ENCODE results near the gene SLC22A17.

SLC22A17 gene

GRCh38 chr14:23361763-23362162 lies 9.1 kb upstream of the SLC22A17 start:
- DNase-seq (ENCODE audit: low read depth in 2 of 2) = no peak

- DNase-seq (ENCODE audit: low read depth in 2 of 2) = no peak
These were observed 8.6 kb upstream of the SLC22A17 start for GRCh38 chr14:23361320-23361719.

GRCh38 chr14:23360496-23360895 lies 7.8 kb upstream of the SLC22A17 start:
- no peak for DNase-seq (ENCODE audit: low read depth in 2 of 2)

- no peak for DNase-seq (ENCODE audit: low read depth in 2 of 2)
These were observed 7.2 kb upstream of the SLC22A17 start for GRCh38 chr14:23359722-23360447.

- DNase-seq (ENCODE audit: low read depth in 2 of 2) = no peak
These were observed 6.5 kb upstream of the SLC22A17 start for GRCh38 chr14:23359167-23359626.

- DNase-seq (ENCODE audit: low read depth in 2 of 2) = no peak
These were observed 6.0 kb upstream of the SLC22A17 start for GRCh38 chr14:23358553-23359166.

- no peak for DNase-seq (ENCODE audit: low read depth in 2 of 2)
These were observed 5.4 kb upstream of the SLC22A17 start for GRCh38 chr14:23358042-23358441.

GRCh38 chr14:23357261-23357660 lies 4.6 kb upstream of the SLC22A17 start:
- no peak for DNase-seq (ENCODE audit: low read depth in 2 of 2)

- no peak for DNase-seq (ENCODE audit: low read depth in 2 of 2)
These were observed 4.0 kb upstream of the SLC22A17 start for GRCh38 chr14:23356662-23357061.

GRCh38 chr14:23355871-23356435 lies 3.3 kb upstream of the SLC22A17 start:
- DNase-seq (ENCODE audit: low read depth in 2 of 2) = no peak

GRCh38 chr14:23354990-23355389 lies 2.3 kb upstream of the SLC22A17 start:
- DNase-seq (ENCODE audit: low read depth in 2 of 2) = no peak

- no peak for DNase-seq (ENCODE audit: low read depth in 2 of 2)
These were observed 720 bp upstream of the SLC22A17 start for GRCh38 chr14:23353433-23353780.

GRCh38 chr14:23351681-23352505 lies 794 bp downstream of the SLC22A17 start:
- no peak for DNase-seq (ENCODE audit: low read depth in 2 of 2)

GRCh38 chr14:23349156-23349845 lies 3.4 kb downstream of the SLC22A17 start:
- DNase-seq (ENCODE audit: low read depth in 2 of 2) = no peak

GRCh38 chr14:23348297-23348655 lies 4.4 kb downstream of the SLC22A17 start:
- no peak for DNase-seq (ENCODE audit: low read depth in 2 of 2)

- no peak for DNase-seq (ENCODE audit: low read depth in 2 of 2)
These were observed 5.0 kb downstream of the SLC22A17 start for GRCh38 chr14:23347406-23348296.

- DNase-seq (ENCODE audit: low read depth in 2 of 2) = no peak
These were observed 5.8 kb downstream of the SLC22A17 start for GRCh38 chr14:23346693-23347405.

- no peak for DNase-seq (ENCODE audit: low read depth in 2 of 2)
These were observed 6.5 kb downstream of the SLC22A17 start for GRCh38 chr14:23345987-23346692.

- DNase-seq (ENCODE audit: low read depth in 2 of 2) = no peak
These were observed 8.2 kb downstream of the SLC22A17 start for GRCh38 chr14:23344481-23344880.
